Lower lobe of right lung (tissue), 2 donors: ENCODE results near the gene PTGES3L. TPM values are rescaled to one million over a fixed set of nuclear protein-coding genes. Genes with fewer than 3 reads are reported as not detected.
A peak's percentile ranks its signal among the peaks of the same experiment; 100 is the strongest.

ENCODE experiments used
- ATAC-seq, 2 donors: fragments of 200-7000 bp; cut with Tn5 transposase; one replicate each; pipeline ENCODE4 v1.9.1; 2020 to 2022; ENCODE audit warnings: mild to moderate bottlenecking in 2 of 2, moderate library complexity in 2 of 2
- DNase-seq: peaks from one replicate; pipeline ENCODE4 v3.0.0-alpha.2; 2020
- H3K27ac ChIP-seq: fragments of 200-600 bp; one replicate; pipeline ENCODE4 v1.8.0; 2022
- H3K27me3 ChIP-seq: fragments of 200-600 bp; one replicate; pipeline ENCODE4 v1.8.0; 2022; ENCODE audit warnings: low read depth
- H3K36me3 ChIP-seq: fragments of 200-600 bp; one replicate; pipeline ENCODE4 v1.8.0; 2022; ENCODE audit warnings: mild to moderate bottlenecking
- H3K4me1 ChIP-seq: fragments of 200-600 bp; one replicate; pipeline ENCODE4 v1.8.0; 2022
- H3K4me3 ChIP-seq: fragments of 200-600 bp; one replicate; pipeline ENCODE4 v1.8.0; 2022; ENCODE audit warnings: mild to moderate bottlenecking
- H3K9me3 ChIP-seq: fragments of 200-600 bp; one replicate; pipeline ENCODE4 v1.8.0; 2022
- CTCF ChIP-seq: fragments of 200-600 bp; IDR thresholded peaks from one replicate; pipeline ENCODE4 v1.8.0; 2022; ENCODE audit warnings: antibody characterized with exemption, mild to moderate bottlenecking
- intact Hi-C: fragments of 100-400 bp; cut with DNase I; formaldehyde crosslinking; loops from one replicate; pipeline ENCODE4 v1.11.0; 2022
- total RNA-seq: library from RNA; stranded (reverse); fragmentation: NEBNext Ultra II Directional; extraction: Animal tissue kit (Norgen Biotek cat#: 25700); gene quantifications from one replicate; pipeline ENCODE4 v1.2.1, GENCODE V29; 2021
- donor health status: DM: no; HTN: yes; CAD: no; lungs with severe emphysema.

PTGES3L gene
- total RNA-seq, 1 donor from 2014 or later = 0.27 TPM

GRCh38 chr17:43020789-43021740, 41.2 kb upstream of the PTGES3L start:
- Histone ChIP-seq H3K27me3 (no peaks in the 10 kb centered on the region), H3K9me3 (no peaks in the 10 kb centered on the region), H3K27ac (peak overlapping the region; percentile 89), H3K36me3 (peaks cover 25% of the 10 kb centered on the region), H3K4me1 (peaks cover 57% of the 10 kb centered on the region), H3K4me3 (peak overlapping the region; percentile 100)
- DNase-seq (peak; percentile 87), ATAC-seq (peak; percentile 48 to 52)
- intact Hi-C loops = no loop called here
- TF ChIP-seq CTCF = no peak

- no peak for DNase-seq
- peaks cover 66% of the 10 kb centered on the region for H3K4me1 ChIP-seq
- peak overlapping the region; percentile 100 for H3K4me3 ChIP-seq
- peaks cover 34% of the 10 kb centered on the region for H3K36me3 ChIP-seq
- ATAC-seq = no peak
- TF ChIP-seq CTCF = no peak
- H3K9me3 ChIP-seq = no peaks in the 10 kb centered on the region
- intact Hi-C loops = no loop called here
- H3K27ac ChIP-seq = peak overlapping the region; percentile 89
- H3K27me3 ChIP-seq = no peaks in the 10 kb centered on the region
Measured at GRCh38 chr17:43020030-43020621, 40.2 kb upstream of the PTGES3L start.

GRCh38 chr17:43019418-43019817, 39.5 kb upstream of the PTGES3L start:
- peak overlapping the region; percentile 100 for H3K4me3 ChIP-seq
- H3K36me3 ChIP-seq = peaks cover 41% of the 10 kb centered on the region
- peaks cover 70% of the 10 kb centered on the region for H3K4me1 ChIP-seq
- DNase-seq = no peak
- no peak for ATAC-seq
- intact Hi-C loops = no loop called here
- peak overlapping the region; percentile 89 for H3K27ac ChIP-seq
- no peak for TF ChIP-seq CTCF
- no peaks in the 10 kb centered on the region for H3K27me3 ChIP-seq
- H3K9me3 ChIP-seq = no peaks in the 10 kb centered on the region

GRCh38 chr17:43018932-43019331, 39.1 kb upstream of the PTGES3L start:
- Histone ChIP-seq H3K27me3 (no peaks in the 10 kb centered on the region), H3K27ac (no peak overlapping the region), H3K4me1 (peaks cover 70% of the 10 kb centered on the region), H3K36me3 (peaks cover 46% of the 10 kb centered on the region), H3K4me3 (no peak overlapping the region), H3K9me3 (no peaks in the 10 kb centered on the region)
- TF ChIP-seq CTCF = no peak
- intact Hi-C loops = no loop called here
- no peak for DNase-seq
- no peak for ATAC-seq

- ATAC-seq (no peak), DNase-seq (no peak)
- no peaks in the 10 kb centered on the region for H3K9me3 ChIP-seq
- peaks cover 77% of the 10 kb centered on the region for H3K4me1 ChIP-seq
- no peaks in the 10 kb centered on the region for H3K27me3 ChIP-seq
- intact Hi-C loops = no loop called here
- H3K27ac ChIP-seq = peak overlapping the region; percentile 5
- H3K36me3 ChIP-seq = peaks cover 53% of the 10 kb centered on the region
- no peak overlapping the region for H3K4me3 ChIP-seq
- TF ChIP-seq CTCF = no peak
Measured at GRCh38 chr17:43018008-43018853, 38.4 kb upstream of the PTGES3L start.
